ENCODE measurements around the gene SLC1A3.

The SLC1A3 gene

DNA sequence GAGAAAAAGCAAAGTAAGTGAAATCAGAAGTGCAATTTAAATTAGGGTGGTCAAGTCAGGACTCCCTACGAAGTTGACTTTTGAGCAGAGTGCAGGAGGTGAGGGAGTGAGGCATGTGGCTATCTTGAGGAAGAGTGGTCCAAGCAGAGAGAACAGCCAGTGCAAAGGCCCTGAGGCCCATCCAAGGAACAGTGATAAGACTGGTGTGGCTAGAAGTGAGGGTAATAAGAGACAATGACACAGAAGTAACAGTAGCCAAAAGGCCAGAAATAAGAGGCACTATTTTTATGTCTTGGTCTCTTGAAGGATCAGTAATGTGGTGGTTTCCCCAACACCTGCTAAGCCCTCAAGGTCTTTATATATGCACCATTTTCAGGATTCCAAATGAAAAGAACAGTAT lies 120.4 kb downstream of the SLC1A3 start:
- TF ChIP-seq, protein P1, sequence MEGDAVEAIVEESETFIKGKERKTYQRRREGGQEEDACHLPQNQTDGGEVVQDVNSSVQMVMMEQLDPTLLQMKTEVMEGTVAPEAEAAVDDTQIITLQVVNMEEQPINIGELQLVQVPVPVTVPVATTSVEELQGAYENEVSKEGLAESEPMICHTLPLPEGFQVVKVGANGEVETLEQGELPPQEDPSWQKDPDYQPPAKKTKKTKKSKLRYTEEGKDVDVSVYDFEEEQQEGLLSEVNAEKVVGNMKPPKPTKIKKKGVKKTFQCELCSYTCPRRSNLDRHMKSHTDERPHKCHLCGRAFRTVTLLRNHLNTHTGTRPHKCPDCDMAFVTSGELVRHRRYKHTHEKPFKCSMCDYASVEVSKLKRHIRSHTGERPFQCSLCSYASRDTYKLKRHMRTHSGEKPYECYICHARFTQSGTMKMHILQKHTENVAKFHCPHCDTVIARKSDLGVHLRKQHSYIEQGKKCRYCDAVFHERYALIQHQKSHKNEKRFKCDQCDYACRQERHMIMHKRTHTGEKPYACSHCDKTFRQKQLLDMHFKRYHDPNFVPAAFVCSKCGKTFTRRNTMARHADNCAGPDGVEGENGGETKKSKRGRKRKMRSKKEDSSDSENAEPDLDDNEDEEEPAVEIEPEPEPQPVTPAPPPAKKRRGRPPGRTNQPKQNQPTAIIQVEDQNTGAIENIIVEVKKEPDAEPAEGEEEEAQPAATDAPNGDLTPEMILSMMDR (IDR thresholded peaks at IDR 0.05; ENCODE audit: low read depth, low read length), result no peak
- no peak overlapping the region for H3K4me3 ChIP-seq (ENCODE audit: low read depth, low read length)

DNA sequence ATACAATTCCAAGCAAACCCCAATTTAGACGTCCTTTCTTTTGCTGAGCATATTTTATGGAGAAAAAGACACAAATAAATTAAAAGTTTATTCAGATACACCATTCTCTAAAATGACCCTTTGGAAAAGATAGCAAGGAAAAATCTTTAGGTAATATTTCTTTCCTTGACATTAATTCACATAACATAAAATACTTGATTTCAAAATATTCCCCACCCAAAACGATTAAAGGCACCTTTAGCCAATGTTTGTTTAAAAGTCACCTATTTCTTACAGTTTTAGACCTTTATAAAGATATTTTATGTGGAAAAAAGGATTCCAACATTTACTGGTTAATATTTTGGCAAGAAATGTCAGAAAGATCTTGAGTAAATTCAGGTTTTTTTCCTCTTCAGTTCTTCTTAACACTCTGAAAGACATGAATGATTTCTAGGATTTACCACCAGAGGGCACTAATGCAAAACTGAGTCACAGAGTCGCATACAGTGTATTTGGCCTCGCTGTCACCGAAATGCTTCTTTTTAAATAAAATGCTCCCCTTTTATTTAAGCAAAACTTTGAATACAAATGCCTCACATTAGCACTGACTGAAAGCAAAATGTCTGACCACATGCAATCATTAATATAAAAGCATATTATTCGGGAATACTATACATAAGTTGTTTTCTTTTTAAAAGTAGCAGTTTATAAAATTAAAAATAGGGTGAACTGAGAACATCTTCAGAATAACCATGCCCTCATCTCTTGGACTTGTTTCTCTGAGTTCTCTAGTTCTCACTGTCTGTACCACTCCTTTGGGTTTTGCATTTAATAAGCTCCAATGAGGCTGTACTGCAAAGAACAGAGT lies 122.5 kb downstream of the SLC1A3 start:
- H3K4me3 ChIP-seq (ENCODE audit: low read depth, low read length), result no peak overlapping the region

DNA sequence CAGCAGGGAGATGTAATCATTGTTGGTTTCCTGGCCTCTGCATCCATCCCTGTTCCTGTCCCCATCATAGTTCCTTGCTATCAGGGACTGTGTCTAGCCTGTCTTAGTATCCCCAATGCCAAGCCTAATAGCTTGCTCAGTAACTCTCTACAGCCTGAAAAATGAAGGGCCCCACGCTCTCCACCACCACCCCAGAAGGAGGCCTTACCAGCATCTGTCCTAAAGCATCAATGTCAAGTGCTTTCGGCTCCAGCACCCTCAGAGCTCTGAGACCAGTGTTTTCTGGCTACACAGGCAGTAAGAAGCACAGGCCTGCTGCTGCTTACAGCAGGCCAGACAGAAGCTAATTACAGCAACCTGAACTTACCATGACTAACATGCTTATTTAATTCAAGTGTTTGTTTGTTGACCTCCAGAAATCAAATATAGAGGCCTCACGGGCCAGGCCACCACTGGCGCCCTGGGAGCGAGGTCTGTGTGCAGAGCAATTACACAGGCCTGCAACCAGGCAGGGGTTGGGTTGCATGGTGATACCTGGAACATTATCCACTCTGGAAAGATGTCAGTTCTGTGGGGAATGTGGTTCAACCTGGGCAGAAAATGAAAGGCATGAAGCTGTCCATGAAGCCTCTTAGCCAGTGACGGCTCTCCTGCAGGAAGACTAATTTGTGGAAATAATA lies 124.3 kb downstream of the SLC1A3 start:
- no peak overlapping the region for H3K4me3 ChIP-seq (ENCODE audit: low read depth, low read length)
- TF ChIP-seq, protein P1 (IDR thresholded peaks at IDR 0.05; ENCODE audit: low read depth, low read length), result no peak

More for the DNA sequence above, 122.5 kb downstream of the SLC1A3 start:
- TF ChIP-seq, protein P1 (IDR thresholded peaks at IDR 0.05; ENCODE audit: low read depth, low read length), result peak; percentile 58

DNA sequence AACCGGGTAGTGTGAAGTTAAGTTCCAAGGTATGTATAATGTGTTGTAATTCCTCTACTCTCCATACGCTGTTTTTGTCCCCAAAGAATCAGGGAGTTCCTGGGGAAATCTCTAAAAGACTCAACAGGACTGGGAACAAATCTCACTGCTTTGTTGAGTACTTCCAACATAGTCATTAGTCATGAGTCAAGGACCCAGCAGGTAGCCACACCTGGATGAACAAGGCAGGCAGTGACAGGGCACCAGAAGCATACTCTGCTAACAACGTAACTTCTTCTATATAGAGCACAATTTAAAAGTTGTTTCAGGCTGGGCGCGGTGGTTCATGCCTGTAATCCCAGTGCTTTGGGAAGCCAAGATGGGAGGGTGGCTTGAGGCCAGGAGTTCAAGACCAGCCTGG lies 126.8 kb downstream of the SLC1A3 start:
- H3K4me3 ChIP-seq (ENCODE audit: low read depth, low read length), result no peak overlapping the region
- TF ChIP-seq, protein P1 (IDR thresholded peaks at IDR 0.05; ENCODE audit: low read depth, low read length), result no peak

DNA sequence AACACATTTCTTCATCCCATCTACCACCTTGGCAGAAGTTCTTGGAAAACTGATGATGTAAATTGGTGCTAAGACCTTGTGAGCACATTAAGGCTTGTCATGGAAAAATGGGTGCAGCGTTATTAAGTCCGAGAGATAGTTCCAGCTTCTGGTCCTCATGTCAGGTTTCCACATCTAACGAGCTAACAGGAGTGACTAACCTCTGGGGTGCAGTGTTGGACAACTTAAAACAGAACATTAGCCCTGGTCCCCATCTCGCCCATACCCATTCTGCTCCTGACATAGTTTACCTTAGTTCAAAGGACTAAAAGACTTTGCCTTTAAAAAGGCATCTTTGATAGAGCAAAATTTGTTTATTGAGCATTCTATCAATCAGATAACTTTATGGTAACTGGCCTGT lies 128.0 kb downstream of the SLC1A3 start:
- no peak overlapping the region for H3K4me3 ChIP-seq (ENCODE audit: low read depth, low read length)
- TF ChIP-seq, protein P1 (IDR thresholded peaks at IDR 0.05; ENCODE audit: low read depth, low read length), result no peak

DNA sequence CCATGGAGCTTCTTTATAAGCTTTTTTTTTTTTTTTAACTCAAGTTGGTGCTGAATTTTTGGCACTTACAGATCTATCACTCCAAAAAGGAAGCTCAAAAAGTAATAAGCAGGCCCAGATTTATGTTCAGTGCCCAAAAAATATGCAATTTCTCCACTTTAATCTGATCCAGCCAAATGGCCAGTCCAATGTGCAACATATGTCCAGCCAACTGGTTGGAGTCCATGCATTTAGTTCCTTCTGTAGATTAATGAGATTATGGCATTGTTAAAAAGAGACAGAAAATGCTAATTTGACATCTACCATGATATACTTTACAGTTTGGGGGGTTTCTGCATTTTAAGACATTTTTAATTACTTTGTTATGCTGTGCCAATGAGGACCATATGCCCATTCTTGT lies 129.5 kb downstream of the SLC1A3 start:
- TF ChIP-seq, protein P1 (IDR thresholded peaks at IDR 0.05; ENCODE audit: low read depth, low read length), result no peak
- no peak overlapping the region for H3K4me3 ChIP-seq (ENCODE audit: low read depth, low read length)
